HepG2 (cell line): ENCODE results near the gene INO80C. TPM values are rescaled to one million over a fixed set of nuclear protein-coding genes. Genes with fewer than 3 reads are reported as not detected.
A peak's percentile ranks its signal among the peaks of the same experiment; 100 is the strongest.

Source experiments
- MAFG ChIP-seq: sonication (generic); formaldehyde crosslinking; IDR thresholded peaks from 2 replicates; pipeline ENCODE4 v1.5.1; 2020; ENCODE audit warnings: mild to moderate bottlenecking, missing genetic modification reagents
- POGK ChIP-seq: sonication (generic); formaldehyde crosslinking; conservative IDR thresholded peaks from 2 replicates; pipeline ENCODE4 v1.8.0; 2022; ENCODE audit warnings: mild to moderate bottlenecking, moderate library complexity, missing genetic modification reagents
- ZBTB49 ChIP-seq: sonication (generic); formaldehyde crosslinking; IDR thresholded peaks from 2 replicates; pipeline ENCODE4 v1.4.0; 2020; ENCODE audit warnings: missing genetic modification reagents, borderline replicate concordance
- polyA plus RNA-seq, 8 experiments: library from polyadenylated mRNA; depleted of rRNA in 3 of 8; stranded (reverse) in 7 of 8; unstranded in 1 of 8; fragments of >200 nt; fragmentation: Illumina TruSeq in 4 of 8; extraction: Trizol in 4 of 8; gene quantifications; 2 replicates each; pipeline versions ENCODE4 v1.2.1 to v1.2.3, GENCODE V29; 2011 to 2016; ENCODE audit warnings: low read depth in 4 of 8, missing spikeins in 1 of 8, mixed read lengths in 1 of 8; ENCODE audit not compliant: insufficient read depth in 1 of 8
- total RNA-seq, 5 experiments: library from RNA; depleted of rRNA; stranded (reverse); fragments of >200 nt; fragmentation: Illumina TruSeq; extraction: Trizol; gene quantifications; 2 replicates each; pipeline ENCODE4 v1.2.3, GENCODE V29; 2016; ENCODE audit warnings: low read depth in 1 of 5
- TF ChIP-seq, protein P1 (sequence below): IDR thresholded peaks from 2 replicates; pipeline ENCODE4 v1.6.1; 2016; ENCODE audit warnings: low read depth, missing genetic modification reagents, missing compliant biosample characterization

The INO80C gene
- total and polyA plus RNA-seq, 2 of the 13 experiments (the other 11 are each of a cell fraction or from before 2014, with no cell fraction given), result 8.2 to 15.4 TPM

- TF ChIP-seq POGK (CRISPR knock-in tag), result no peak
- no peak for TF ChIP-seq ZBTB49 (CRISPR knock-in tag)
- TF ChIP-seq, protein P1, sequence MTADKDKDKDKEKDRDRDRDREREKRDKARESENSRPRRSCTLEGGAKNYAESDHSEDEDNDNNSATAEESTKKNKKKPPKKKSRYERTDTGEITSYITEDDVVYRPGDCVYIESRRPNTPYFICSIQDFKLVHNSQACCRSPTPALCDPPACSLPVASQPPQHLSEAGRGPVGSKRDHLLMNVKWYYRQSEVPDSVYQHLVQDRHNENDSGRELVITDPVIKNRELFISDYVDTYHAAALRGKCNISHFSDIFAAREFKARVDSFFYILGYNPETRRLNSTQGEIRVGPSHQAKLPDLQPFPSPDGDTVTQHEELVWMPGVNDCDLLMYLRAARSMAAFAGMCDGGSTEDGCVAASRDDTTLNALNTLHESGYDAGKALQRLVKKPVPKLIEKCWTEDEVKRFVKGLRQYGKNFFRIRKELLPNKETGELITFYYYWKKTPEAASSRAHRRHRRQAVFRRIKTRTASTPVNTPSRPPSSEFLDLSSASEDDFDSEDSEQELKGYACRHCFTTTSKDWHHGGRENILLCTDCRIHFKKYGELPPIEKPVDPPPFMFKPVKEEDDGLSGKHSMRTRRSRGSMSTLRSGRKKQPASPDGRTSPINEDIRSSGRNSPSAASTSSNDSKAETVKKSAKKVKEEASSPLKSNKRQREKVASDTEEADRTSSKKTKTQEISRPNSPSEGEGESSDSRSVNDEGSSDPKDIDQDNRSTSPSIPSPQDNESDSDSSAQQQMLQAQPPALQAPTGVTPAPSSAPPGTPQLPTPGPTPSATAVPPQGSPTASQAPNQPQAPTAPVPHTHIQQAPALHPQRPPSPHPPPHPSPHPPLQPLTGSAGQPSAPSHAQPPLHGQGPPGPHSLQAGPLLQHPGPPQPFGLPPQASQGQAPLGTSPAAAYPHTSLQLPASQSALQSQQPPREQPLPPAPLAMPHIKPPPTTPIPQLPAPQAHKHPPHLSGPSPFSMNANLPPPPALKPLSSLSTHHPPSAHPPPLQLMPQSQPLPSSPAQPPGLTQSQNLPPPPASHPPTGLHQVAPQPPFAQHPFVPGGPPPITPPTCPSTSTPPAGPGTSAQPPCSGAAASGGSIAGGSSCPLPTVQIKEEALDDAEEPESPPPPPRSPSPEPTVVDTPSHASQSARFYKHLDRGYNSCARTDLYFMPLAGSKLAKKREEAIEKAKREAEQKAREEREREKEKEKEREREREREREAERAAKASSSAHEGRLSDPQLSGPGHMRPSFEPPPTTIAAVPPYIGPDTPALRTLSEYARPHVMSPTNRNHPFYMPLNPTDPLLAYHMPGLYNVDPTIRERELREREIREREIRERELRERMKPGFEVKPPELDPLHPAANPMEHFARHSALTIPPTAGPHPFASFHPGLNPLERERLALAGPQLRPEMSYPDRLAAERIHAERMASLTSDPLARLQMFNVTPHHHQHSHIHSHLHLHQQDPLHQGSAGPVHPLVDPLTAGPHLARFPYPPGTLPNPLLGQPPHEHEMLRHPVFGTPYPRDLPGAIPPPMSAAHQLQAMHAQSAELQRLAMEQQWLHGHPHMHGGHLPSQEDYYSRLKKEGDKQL (CRISPR knock-in tag), result 0 out of 2 replicates have a peak, but pooled peaks have one; percentile 18
- no peak for TF ChIP-seq MAFG (CRISPR knock-in tag)
- TF ChIP-seq, all 625 proteins: peak for 10
These were observed 8.4 kb upstream of the INO80C start (continued) for GRCh38 chr18:35506024-35506712.
